HL-60 (cell line): Measurements from ENCODE around the gene SCYGR4.

Experiments
- DNase-seq, 2 experiments: peaks; one replicate each; pipeline ENCODE4 v3.0.0-alpha.2; 2010 to 2020; ENCODE audit warnings: low read depth in 1 of 2, low spot score in 1 of 2
- H3K27ac ChIP-seq: fragments of 250-450 bp; sonication (Bioruptor Pico); replicated peaks from 2 replicates; pipeline ENCODE4 v1.5.1; 2020; ENCODE audit warnings: mild to moderate bottlenecking, moderate library complexity
- H3K27me3 ChIP-seq: fragments of 250-450 bp; sonication (Bioruptor Pico); 2 replicates; pipeline ENCODE4 v1.5.1; 2021; ENCODE audit warnings: mild to moderate bottlenecking, moderate library complexity; ENCODE audit not compliant: insufficient read depth, poor library complexity, severe bottlenecking
- H3K4me3 ChIP-seq: replicated peaks from 2 replicates; pipeline ENCODE4 v1.5.1; 2011; ENCODE audit warnings: mild to moderate bottlenecking, control low read depth, low read length; ENCODE audit not compliant: insufficient read depth
- CTCF ChIP-seq: IDR thresholded peaks from one replicate; pipeline ENCODE4 v1.5.1; 2011; ENCODE audit warnings: low read length, control low read depth, inconsistent platforms; ENCODE audit not compliant: insufficient read depth
- GABPA ChIP-seq: IDR thresholded peaks from 2 replicates; pipeline ENCODE4 v1.6.1; 2012; ENCODE audit warnings: low read depth
- POLR2AphosphoS5 ChIP-seq: IDR thresholded peaks from 2 replicates; pipeline ENCODE4 v1.6.1; 2012; ENCODE audit warnings: low read depth
- REST ChIP-seq: IDR thresholded peaks from 2 replicates; pipeline ENCODE4 v1.6.1; 2012; ENCODE audit warnings: low read depth; ENCODE audit not compliant: insufficient replicate concordance
- SPI1 ChIP-seq: IDR thresholded peaks from 2 replicates; pipeline ENCODE4 v1.6.1; 2012; ENCODE audit warnings: low read depth, mild to moderate bottlenecking, borderline replicate concordance

SCYGR4 gene

GRCh38 chr2:227634201-227634600 lies 16.9 kb downstream of the SCYGR4 start:
- TF ChIP-seq POLR2AphosphoS5 (no peak), GABPA (no peak), REST (no peak), CTCF (no peak), SPI1 (no peak)
- H3K4me3 ChIP-seq: no peak overlapping the region
- DNase-seq: no peak
- H3K27me3 ChIP-seq: peaks cover 8% of the 10 kb centered on the region
- H3K27ac ChIP-seq: no peak overlapping the region

GRCh38 chr2:227642656-227643055 lies 25.4 kb downstream of the SCYGR4 start:
- H3K27ac ChIP-seq: no peak overlapping the region
- no peak for DNase-seq
- no peak for TF ChIP-seq POLR2AphosphoS5
- no peak for TF ChIP-seq GABPA
- TF ChIP-seq REST: no peak
- TF ChIP-seq CTCF: no peak
- no peak for TF ChIP-seq SPI1
- H3K27me3 ChIP-seq: peaks cover 4% of the 10 kb centered on the region
- no peak overlapping the region for H3K4me3 ChIP-seq

- TF ChIP-seq REST (no peak), GABPA (no peak), POLR2AphosphoS5 (no peak), CTCF (no peak)
- Histone ChIP-seq H3K4me3 (no peak overlapping the region), H3K27me3 (peaks cover 4% of the 10 kb centered on the region), H3K27ac (no peak overlapping the region)
- DNase-seq: no peak
Observed at GRCh38 chr2:227643990-227644551, 26.8 kb downstream of the SCYGR4 start.
